Measurements from ENCODE around the gene PRKG2.

The PRKG2 gene

DNA sequence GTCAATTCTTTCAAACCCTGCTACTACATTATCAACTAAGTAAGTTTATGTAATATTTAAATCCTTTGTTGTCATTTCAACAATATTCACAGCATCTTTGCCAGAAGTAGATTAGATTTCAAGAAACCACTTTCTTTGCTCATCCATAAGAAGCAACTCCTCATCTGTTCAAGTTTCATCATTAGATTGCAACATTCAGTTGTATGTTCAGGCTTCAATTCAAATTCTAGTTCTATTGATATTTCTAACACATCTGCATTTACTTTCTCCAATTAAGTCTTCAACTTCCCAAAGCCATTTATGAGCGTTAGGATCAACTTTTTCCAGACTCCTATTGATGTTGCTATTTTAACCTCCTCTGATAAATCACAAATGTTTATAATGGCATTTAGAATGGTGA lies 118.5 kb downstream of the PRKG2 start:
- H3K36me3 ChIP-seq (ENCODE audit: control insufficient read depth, insufficient read depth, low read length): no peaks in the 10 kb centered on the region
- no peaks in the 10 kb centered on the region for H3K27me3 ChIP-seq (ENCODE audit: control insufficient read depth, insufficient read depth, low read length)
- H3K9me3 ChIP-seq (ENCODE audit: control insufficient read depth, low read length): no peaks in the 10 kb centered on the region
- H3K4me3 ChIP-seq (ENCODE audit: low read depth, low read length): no peak overlapping the region
- no peak overlapping the region for H3K4me2 ChIP-seq (ENCODE audit: low read length)
- no peaks in the 10 kb centered on the region for H3K79me2 ChIP-seq
- no peak overlapping the region for H3K27ac ChIP-seq
- no peak overlapping the region for H2AFZ ChIP-seq
- TF ChIP-seq, protein P1, sequence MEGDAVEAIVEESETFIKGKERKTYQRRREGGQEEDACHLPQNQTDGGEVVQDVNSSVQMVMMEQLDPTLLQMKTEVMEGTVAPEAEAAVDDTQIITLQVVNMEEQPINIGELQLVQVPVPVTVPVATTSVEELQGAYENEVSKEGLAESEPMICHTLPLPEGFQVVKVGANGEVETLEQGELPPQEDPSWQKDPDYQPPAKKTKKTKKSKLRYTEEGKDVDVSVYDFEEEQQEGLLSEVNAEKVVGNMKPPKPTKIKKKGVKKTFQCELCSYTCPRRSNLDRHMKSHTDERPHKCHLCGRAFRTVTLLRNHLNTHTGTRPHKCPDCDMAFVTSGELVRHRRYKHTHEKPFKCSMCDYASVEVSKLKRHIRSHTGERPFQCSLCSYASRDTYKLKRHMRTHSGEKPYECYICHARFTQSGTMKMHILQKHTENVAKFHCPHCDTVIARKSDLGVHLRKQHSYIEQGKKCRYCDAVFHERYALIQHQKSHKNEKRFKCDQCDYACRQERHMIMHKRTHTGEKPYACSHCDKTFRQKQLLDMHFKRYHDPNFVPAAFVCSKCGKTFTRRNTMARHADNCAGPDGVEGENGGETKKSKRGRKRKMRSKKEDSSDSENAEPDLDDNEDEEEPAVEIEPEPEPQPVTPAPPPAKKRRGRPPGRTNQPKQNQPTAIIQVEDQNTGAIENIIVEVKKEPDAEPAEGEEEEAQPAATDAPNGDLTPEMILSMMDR (IDR thresholded peaks at IDR 0.05): no peak
- H3K4me1 ChIP-seq: no peaks in the 10 kb centered on the region
- H3K9ac ChIP-seq: no peak overlapping the region

DNA sequence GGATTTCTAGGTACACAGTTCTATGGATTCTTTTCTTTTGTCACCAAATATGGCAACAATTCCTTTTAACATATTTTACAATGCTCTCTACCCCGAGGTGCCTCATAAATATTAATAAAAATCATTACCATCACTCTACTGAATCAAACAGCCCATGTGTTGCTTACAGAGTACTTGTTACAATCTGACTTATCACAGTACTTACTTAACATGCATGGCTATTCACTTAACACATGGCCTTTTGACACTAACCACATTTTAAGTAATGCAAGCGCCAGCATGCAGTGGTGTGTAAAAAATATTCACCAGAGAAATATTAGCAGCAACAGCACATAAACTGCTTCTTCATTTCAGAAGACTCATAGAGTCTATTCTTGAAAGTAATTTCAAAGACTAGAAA lies 119.6 kb downstream of the PRKG2 start:
- H2AFZ ChIP-seq: no peak overlapping the region
- TF ChIP-seq, protein P1 (IDR thresholded peaks at IDR 0.05): no peak
- no peak overlapping the region for H3K4me2 ChIP-seq (ENCODE audit: low read length)
- H3K9me3 ChIP-seq (ENCODE audit: control insufficient read depth, low read length): no peaks in the 10 kb centered on the region
- H3K4me1 ChIP-seq: no peaks in the 10 kb centered on the region
- no peaks in the 10 kb centered on the region for H3K36me3 ChIP-seq (ENCODE audit: control insufficient read depth, insufficient read depth, low read length)
- no peaks in the 10 kb centered on the region for H3K27me3 ChIP-seq (ENCODE audit: control insufficient read depth, insufficient read depth, low read length)
- H3K4me3 ChIP-seq (ENCODE audit: low read depth, low read length): no peak overlapping the region
- H3K79me2 ChIP-seq: no peaks in the 10 kb centered on the region
- H3K27ac ChIP-seq: no peak overlapping the region
- H3K9ac ChIP-seq: no peak overlapping the region

DNA sequence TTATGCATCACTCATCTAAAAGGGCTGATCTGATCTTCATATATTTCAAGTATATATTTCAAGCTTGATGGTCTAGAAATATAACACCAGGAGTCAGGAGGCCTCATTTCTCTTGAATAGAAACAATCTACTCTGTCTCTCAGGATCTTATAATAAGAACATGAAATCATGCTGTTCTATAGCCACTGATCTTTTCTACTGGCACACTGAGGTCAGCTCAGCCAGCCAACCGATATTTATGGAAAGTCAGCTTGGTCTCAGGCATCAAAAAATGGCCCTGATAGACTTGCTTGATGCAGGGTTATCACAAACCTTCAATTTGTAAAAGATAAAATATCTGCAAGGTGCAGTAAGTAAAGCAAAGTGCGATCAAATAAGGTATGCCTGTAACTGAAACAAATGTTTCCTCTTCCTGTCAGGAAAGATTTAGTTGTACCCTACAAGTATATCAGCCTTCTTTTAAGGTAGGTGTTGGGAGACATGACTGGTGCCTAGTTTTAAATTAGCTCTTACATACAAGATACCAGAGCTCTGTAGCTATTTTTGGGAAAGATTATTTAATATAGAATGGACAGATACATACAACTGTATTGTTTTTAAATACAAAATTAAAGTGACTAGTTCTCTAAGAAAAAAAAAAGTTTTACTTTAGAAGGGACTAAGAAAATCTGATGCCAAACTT lies 121.2 kb downstream of the PRKG2 start:
- Histone ChIP-seq H3K4me2 (ENCODE audit: low read length) (no peak overlapping the region), H3K27ac (no peak overlapping the region), H3K36me3 (ENCODE audit: control insufficient read depth, insufficient read depth, low read length) (no peaks in the 10 kb centered on the region), H3K9ac (no peak overlapping the region), H3K79me2 (no peaks in the 10 kb centered on the region), H3K27me3 (ENCODE audit: control insufficient read depth, insufficient read depth, low read length) (no peaks in the 10 kb centered on the region), H3K4me3 (ENCODE audit: low read depth, low read length) (no peak overlapping the region), H3K4me1 (no peaks in the 10 kb centered on the region), H3K9me3 (ENCODE audit: control insufficient read depth, low read length) (no peaks in the 10 kb centered on the region), H2AFZ (no peak overlapping the region)
- TF ChIP-seq, protein P1 (IDR thresholded peaks at IDR 0.05): no peak

DNA sequence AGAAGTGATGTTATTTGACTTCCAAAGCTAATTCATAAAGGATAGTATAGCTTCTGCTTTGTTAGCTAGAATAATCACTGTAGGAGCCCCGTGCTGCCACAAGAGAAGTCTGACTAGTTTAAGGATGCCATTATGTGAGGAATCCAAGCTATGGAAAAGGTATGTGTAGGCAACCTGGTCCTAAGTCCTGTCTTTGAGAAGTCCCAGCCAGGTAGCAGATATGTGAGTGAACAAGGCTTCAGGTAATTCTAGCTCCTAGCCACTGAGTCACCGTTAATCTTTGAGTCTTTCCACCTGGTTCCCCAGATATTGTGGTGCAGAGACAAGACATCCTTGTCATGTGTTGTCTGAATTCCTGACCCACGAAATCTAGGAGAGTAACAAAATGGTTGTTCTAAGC lies 129.0 kb downstream of the PRKG2 start:
- Histone ChIP-seq H2AFZ (no peak overlapping the region), H3K27me3 (ENCODE audit: control insufficient read depth, insufficient read depth, low read length) (no peaks in the 10 kb centered on the region), H3K79me2 (no peaks in the 10 kb centered on the region), H3K4me3 (ENCODE audit: low read depth, low read length) (no peak overlapping the region), H3K36me3 (ENCODE audit: control insufficient read depth, insufficient read depth, low read length) (no peaks in the 10 kb centered on the region), H3K4me2 (ENCODE audit: low read length) (no peak overlapping the region), H3K4me1 (no peaks in the 10 kb centered on the region), H3K9ac (no peak overlapping the region), H3K27ac (no peak overlapping the region), H3K9me3 (ENCODE audit: control insufficient read depth, low read length) (no peaks in the 10 kb centered on the region)
- TF ChIP-seq, protein P1 (IDR thresholded peaks at IDR 0.05): no peak

DNA sequence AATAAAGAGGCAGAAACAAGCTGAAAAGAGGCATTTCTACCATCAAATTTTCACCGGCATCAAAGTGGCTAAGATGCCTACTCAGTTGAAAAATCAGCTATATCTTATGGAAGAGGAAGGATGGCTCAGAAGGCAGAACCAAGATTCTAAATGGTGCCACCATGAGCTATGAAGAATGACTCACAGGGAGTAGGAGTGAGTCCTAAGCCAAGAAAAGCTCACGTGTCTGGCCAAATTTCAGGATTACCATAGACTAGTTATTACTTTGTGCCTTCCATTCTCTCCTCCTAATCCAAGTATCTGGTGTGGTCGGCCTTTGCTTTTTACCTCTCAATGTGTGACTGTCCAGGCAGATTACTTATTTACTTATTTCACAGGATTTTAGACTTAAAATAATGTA lies 129.7 kb downstream of the PRKG2 start:
- H3K79me2 ChIP-seq: no peaks in the 10 kb centered on the region
- TF ChIP-seq, protein P1 (IDR thresholded peaks at IDR 0.05): no peak
- no peak overlapping the region for H3K4me2 ChIP-seq (ENCODE audit: low read length)
- H3K27me3 ChIP-seq (ENCODE audit: control insufficient read depth, insufficient read depth, low read length): no peaks in the 10 kb centered on the region
- no peak overlapping the region for H3K4me3 ChIP-seq (ENCODE audit: low read depth, low read length)
- H3K36me3 ChIP-seq (ENCODE audit: control insufficient read depth, insufficient read depth, low read length): no peaks in the 10 kb centered on the region
- H3K9ac ChIP-seq: no peak overlapping the region
- no peaks in the 10 kb centered on the region for H3K4me1 ChIP-seq
- H2AFZ ChIP-seq: no peak overlapping the region
- no peaks in the 10 kb centered on the region for H3K9me3 ChIP-seq (ENCODE audit: control insufficient read depth, low read length)
- no peak overlapping the region for H3K27ac ChIP-seq
